ENCODE results near the gene NFIB.

The NFIB gene

DNA sequence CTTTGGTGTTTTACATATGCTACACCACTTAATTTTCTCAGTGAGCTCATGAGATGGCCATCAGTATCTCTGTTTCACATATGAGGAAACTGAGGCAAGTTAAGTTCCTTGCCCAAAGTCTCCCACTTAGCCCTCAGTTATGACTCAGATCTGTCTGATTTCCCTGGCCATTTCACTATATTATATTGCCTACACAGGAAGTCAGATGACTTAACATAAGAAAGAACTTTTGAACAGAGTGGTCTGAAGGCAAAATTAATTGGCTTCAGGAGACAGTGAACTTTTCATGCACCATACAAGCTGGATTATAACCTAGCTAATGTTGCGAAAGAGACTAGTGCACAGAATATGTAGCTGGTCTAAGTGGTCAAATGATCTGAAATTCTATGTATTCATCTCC, 221.6 kb downstream of the NFIB start:
- no peak for DNase-seq (ENCODE audit: low spot score)
- Histone ChIP-seq H3K27ac (ENCODE audit: poor library complexity, severe bottlenecking) (peak overlapping the region; percentile 12), H3K27me3 (ENCODE audit: insufficient read depth, poor library complexity, severe bottlenecking) (no peaks in the 10 kb centered on the region), H3K9me3 (ENCODE audit: severe bottlenecking) (no peaks in the 10 kb centered on the region), H3K4me3 (ENCODE audit: severe bottlenecking) (no peak overlapping the region), H3K36me3 (ENCODE audit: low read depth) (peaks cover 35% of the 10 kb centered on the region), H3K4me1 (ENCODE audit: insufficient read depth, poor library complexity, severe bottlenecking) (peaks cover 35% of the 10 kb centered on the region)
- no peak for ATAC-seq (ENCODE audit: low read depth)
- TF ChIP-seq, protein P1, sequence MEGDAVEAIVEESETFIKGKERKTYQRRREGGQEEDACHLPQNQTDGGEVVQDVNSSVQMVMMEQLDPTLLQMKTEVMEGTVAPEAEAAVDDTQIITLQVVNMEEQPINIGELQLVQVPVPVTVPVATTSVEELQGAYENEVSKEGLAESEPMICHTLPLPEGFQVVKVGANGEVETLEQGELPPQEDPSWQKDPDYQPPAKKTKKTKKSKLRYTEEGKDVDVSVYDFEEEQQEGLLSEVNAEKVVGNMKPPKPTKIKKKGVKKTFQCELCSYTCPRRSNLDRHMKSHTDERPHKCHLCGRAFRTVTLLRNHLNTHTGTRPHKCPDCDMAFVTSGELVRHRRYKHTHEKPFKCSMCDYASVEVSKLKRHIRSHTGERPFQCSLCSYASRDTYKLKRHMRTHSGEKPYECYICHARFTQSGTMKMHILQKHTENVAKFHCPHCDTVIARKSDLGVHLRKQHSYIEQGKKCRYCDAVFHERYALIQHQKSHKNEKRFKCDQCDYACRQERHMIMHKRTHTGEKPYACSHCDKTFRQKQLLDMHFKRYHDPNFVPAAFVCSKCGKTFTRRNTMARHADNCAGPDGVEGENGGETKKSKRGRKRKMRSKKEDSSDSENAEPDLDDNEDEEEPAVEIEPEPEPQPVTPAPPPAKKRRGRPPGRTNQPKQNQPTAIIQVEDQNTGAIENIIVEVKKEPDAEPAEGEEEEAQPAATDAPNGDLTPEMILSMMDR (IDR thresholded peaks at IDR 0.05; ENCODE audit: poor library complexity, severe bottlenecking): no peak

DNA sequence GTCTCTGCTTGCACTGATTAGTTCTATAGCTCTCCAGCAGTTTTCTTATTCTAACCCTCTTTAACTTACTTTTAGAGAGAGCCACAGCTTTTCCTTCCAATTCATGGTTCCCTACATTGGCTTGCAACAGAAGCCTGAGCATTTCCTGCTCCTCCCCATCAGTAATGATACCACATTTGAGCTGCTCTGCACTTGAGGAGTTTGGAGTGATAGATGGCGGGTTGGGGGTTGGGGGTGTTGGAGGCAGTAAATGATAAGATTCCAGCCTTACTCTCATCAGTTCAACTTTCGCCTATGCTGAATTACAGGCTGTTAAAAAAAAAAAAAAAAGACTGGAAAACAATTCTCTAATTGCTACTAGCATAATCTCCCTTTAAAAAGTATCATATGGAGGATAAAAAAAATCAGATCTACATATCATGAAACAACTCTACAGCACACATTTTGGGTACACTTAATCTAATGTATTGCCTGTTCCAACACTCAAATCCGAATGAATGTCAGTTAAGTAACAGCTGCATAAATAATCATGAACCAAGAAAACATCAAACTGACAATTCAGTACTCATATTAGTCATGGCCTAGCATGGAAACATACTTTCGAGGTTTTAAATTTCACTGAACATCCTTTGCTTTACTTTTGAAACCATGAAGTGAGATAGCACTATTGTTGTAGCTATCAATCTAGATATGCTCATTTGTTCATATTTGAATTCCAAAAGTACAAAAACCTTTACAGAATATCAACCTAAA, 224.7 kb downstream of the NFIB start:
- Histone ChIP-seq H3K9me3 (ENCODE audit: severe bottlenecking) (no peaks in the 10 kb centered on the region), H3K36me3 (ENCODE audit: low read depth) (peaks cover 40% of the 10 kb centered on the region), H3K27ac (ENCODE audit: poor library complexity, severe bottlenecking) (peak overlapping the region; percentile 7), H3K4me3 (ENCODE audit: severe bottlenecking) (no peak overlapping the region), H3K27me3 (ENCODE audit: insufficient read depth, poor library complexity, severe bottlenecking) (no peaks in the 10 kb centered on the region), H3K4me1 (ENCODE audit: insufficient read depth, poor library complexity, severe bottlenecking) (peaks cover 14% of the 10 kb centered on the region)
- ATAC-seq (ENCODE audit: low read depth) (peak; percentile 33; the same call in 1 of the 3 replicates), DNase-seq (ENCODE audit: low spot score) (no peak)
- TF ChIP-seq, protein P1 (IDR thresholded peaks at IDR 0.05; ENCODE audit: poor library complexity, severe bottlenecking): no peak

DNA sequence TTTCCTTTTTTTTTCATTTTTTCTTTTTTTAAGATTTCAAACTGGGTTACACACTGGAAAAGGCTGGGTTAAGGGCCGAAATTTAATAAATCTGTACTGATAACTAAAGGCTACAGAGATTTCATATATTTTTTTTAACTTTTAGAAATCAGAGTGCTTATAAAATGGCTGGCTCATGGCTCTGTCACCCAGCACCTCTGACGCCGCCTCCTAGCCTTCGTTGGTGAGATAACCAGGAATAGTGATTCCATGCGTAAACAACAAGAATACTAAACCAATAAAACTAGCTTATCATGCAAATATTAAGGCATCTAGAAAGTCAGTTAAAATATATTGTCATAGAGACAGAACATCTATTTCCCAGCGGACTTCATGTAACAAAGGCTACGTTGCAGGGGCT, 226.4 kb downstream of the NFIB start:
- ATAC-seq (ENCODE audit: low read depth): no peak
- no peak for DNase-seq (ENCODE audit: low spot score)
- no peaks in the 10 kb centered on the region for H3K27me3 ChIP-seq (ENCODE audit: insufficient read depth, poor library complexity, severe bottlenecking)

DNA sequence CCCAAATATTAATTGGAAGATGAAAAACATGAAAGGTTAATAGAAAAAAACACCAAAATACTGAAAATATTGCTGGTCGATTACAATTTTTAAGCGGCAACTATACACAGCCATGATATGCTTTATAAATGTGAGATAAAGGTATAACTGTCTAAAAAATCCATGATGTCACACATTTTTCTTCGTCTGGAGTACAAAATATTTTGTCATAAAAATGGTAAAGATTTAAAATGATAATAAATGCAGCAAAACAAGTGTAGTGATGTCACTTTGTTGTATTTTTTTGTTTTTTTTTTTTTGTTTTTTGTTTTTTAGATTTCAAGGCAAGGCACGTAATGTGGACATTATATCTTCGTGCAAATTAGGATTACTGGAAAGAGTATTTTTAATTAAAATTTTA, 227.4 kb downstream of the NFIB start:
- peaks cover 22% of the 10 kb centered on the region for H3K36me3 ChIP-seq (ENCODE audit: low read depth)
- TF ChIP-seq, protein P1 (IDR thresholded peaks at IDR 0.05; ENCODE audit: poor library complexity, severe bottlenecking): no peak
- DNase-seq (ENCODE audit: low spot score) (no peak), ATAC-seq (ENCODE audit: low read depth) (no peak)
- H3K27me3 ChIP-seq (ENCODE audit: insufficient read depth, poor library complexity, severe bottlenecking): no peaks in the 10 kb centered on the region
- no peak overlapping the region for H3K4me3 ChIP-seq (ENCODE audit: severe bottlenecking)
- peaks cover 18% of the 10 kb centered on the region for H3K4me1 ChIP-seq (ENCODE audit: insufficient read depth, poor library complexity, severe bottlenecking)
- H3K9me3 ChIP-seq (ENCODE audit: severe bottlenecking): no peaks in the 10 kb centered on the region
- H3K27ac ChIP-seq (ENCODE audit: poor library complexity, severe bottlenecking): no peak overlapping the region

More for the DNA sequence above, 226.4 kb downstream of the NFIB start:
- Histone ChIP-seq H3K36me3 (ENCODE audit: low read depth) (peaks cover 32% of the 10 kb centered on the region), H3K4me1 (ENCODE audit: insufficient read depth, poor library complexity, severe bottlenecking) (peaks cover 14% of the 10 kb centered on the region), H3K27ac (ENCODE audit: poor library complexity, severe bottlenecking) (no peak overlapping the region), H3K4me3 (ENCODE audit: severe bottlenecking) (no peak overlapping the region), H3K9me3 (ENCODE audit: severe bottlenecking) (no peaks in the 10 kb centered on the region)
- TF ChIP-seq, protein P1 (IDR thresholded peaks at IDR 0.05; ENCODE audit: poor library complexity, severe bottlenecking): no peak

DNA sequence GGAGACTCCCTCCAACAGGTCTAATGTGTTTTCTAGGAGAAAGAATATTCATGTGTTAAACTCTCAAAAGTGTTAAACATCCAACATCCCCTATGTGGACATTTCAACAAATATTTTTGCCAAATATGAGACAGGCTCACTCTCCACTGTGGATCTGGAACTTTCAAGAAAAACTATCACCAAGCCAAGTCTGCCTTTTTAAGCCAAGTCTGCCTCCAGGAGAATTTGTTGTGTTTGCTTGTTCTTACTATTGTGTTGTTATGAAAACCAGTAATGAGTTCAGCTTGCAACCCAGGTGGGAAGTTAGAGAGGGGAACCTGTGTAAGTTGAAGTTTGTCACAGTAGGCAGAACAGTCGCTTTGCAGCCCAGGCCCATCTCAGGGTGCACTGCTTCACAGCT, 228.1 kb downstream of the NFIB start:
- DNase-seq (ENCODE audit: low spot score) (no peak), ATAC-seq (ENCODE audit: low read depth) (no peak)
- H3K4me3 ChIP-seq (ENCODE audit: severe bottlenecking): no peak overlapping the region
- peaks cover 23% of the 10 kb centered on the region for H3K4me1 ChIP-seq (ENCODE audit: insufficient read depth, poor library complexity, severe bottlenecking)
- TF ChIP-seq, protein P1 (IDR thresholded peaks at IDR 0.05; ENCODE audit: poor library complexity, severe bottlenecking): no peak
- peaks cover 19% of the 10 kb centered on the region for H3K36me3 ChIP-seq (ENCODE audit: low read depth)
- no peaks in the 10 kb centered on the region for H3K9me3 ChIP-seq (ENCODE audit: severe bottlenecking)
- no peak overlapping the region for H3K27ac ChIP-seq (ENCODE audit: poor library complexity, severe bottlenecking)
- no peaks in the 10 kb centered on the region for H3K27me3 ChIP-seq (ENCODE audit: insufficient read depth, poor library complexity, severe bottlenecking)

Data from RWPE2 (cell line).